Fibroblast of skin of abdomen (primary cell): Measurements from ENCODE around the gene ANO6.
"Not testable (repeated sequence)": the region's sequence is repeated elsewhere in the genome, so short reads cannot be mapped to it uniquely, and the experiment has no call there.

Experiments used
- DNase-seq: peaks from one replicate; pipeline ENCODE4 v3.0.0-alpha.2; 2013

Gene ANO6

DNA sequence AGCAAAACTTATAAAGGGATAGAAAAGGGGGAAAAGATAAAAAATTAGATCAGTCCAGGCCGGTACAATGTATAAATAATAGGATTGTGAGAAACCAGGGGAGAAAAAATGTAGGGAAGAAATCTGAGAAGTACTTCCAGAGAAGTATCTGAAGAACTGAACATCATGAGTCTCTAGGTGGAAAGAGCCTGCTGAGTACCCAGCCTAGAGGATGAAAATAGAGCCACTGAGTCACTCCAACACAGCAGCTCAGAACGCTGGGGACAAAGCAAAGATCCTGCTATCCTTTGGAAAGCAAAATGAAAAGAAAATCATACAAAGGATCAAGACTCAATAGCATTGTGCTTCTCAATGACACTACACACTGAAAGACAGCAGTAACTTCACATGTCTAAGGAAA is 138.0 kb downstream of the ANO6 start:
- no peak for DNase-seq

GRCh38 chr12:45354399-45354798 is 138.5 kb downstream of the ANO6 start:
- no peak for DNase-seq

GRCh38 chr12:45355730-45356129 is 139.8 kb downstream of the ANO6 start:
- DNase-seq, result no peak

- no peak for DNase-seq
Observed at GRCh38 chr12:45356822-45357538, 141.1 kb downstream of the ANO6 start.

- no peak for DNase-seq
Observed at GRCh38 chr12:45357539-45358417, 141.9 kb downstream of the ANO6 start.

DNA sequence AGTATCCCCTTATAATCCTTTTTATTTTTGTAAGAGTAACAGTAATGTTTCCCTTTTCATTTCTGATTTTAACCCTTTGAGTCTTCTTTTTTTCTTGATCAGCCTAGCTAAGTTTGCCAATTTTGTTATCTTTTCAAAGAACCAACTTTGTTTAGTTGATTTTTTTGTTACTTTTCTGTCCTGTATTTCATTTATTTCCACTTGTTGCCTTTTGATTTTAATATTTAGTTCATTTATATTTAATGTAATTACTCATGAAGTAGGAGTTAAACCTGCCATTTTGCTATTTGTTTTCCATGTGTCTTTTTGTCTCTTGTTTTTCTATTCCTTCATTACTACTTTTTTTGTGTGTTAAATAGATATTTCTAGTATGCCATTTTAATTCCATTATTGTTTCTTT is 146.4 kb downstream of the ANO6 start:
- no peak for DNase-seq

GRCh38 chr12:45363903-45364302 is 148.0 kb downstream of the ANO6 start:
- no peak for DNase-seq

DNA sequence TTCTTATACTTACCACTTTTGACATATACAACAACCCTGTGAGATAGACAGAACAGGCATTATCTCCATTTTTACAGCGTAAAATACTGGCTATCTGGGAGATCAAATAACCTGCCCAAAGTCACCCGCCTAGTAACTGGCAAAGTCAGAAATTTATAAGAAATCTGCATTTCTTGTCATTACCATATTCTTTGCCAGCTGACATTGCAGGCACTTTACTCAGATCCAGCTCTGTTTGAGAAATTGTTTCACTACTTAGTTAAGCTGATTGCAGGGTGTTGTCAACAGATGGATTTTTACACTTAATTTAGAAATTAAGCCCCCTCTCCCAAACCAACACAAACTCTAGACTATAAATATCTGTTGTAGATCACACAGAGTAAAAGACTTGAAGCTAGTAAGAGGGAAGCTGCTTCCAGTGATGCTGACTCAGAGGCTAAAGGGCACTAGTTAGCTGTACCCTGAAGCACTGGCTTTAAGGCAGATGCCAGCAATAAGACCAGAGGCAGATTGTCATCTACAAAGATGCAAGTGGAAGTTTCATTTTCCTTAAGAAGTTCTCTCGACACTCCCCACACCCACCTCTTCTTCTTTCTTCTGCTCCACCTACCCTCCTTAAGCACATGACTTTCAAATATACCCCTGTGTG is 153.1 kb downstream of the ANO6 start:
- peak; percentile 16 for DNase-seq

GRCh38 chr12:45377815-45378214 is 161.9 kb downstream of the ANO6 start:
- DNase-seq, result no peak

DNA sequence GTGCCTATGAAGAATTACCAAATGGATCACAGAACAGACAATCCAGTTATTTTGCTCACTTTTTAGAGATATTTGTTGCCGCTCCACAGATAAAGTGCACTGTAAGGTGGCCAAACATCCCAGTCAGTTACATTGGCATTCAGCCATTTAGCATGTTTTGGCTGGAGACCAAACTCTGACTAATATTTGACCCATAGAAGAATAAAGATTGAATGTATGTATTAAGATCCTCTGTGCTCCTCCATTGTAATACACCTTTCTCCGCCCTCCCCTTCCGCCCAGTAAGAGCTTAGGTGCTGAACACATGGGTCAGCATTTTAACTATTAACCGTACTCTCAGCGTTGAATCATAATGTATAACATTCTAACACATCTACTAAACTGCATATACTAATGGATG is 163.4 kb downstream of the ANO6 start:
- DNase-seq, result peak; percentile 45

DNA sequence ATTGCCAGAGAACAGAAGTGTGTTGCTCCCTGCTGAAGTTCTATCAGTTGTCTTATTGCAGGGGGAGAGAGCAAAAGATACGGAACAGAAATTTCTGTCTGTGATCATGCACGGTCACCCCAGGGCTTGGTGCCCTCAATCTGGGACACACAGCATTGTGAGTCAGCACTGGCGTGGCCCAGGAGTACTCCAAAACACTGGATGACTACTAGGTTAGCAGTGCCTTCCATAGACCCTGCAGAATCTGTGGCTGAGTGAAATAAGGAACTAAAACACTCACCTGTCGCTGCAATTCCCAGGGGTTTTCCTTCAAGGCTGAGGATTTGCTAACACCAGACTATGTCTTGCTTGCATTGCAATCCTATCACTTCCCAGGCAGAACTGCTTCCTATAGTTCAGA is 165.5 kb downstream of the ANO6 start:
- no peak for DNase-seq

- peak; percentile 57 for DNase-seq
Observed at GRCh38 chr12:45388545-45388944, 172.7 kb downstream of the ANO6 start.

DNA sequence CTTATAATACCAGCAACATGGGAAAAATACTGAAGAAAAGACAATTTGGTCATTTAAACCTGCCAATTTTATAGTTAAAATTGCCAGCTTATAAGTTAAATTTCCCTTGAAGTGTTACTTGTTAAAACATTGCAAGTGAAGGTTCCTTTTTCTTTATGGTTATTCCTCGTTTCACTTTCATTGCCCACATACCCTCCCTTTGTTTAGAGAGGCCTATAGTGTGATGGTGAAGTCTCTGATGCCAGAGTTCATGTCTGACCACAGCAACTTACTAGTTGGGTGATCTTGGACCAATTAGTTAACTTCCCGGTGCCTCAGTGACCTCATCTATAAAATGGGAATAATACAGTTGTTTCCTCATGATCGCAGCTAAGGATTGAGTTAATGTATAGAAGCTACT is 173.5 kb downstream of the ANO6 start:
- DNase-seq, result no peak

DNA sequence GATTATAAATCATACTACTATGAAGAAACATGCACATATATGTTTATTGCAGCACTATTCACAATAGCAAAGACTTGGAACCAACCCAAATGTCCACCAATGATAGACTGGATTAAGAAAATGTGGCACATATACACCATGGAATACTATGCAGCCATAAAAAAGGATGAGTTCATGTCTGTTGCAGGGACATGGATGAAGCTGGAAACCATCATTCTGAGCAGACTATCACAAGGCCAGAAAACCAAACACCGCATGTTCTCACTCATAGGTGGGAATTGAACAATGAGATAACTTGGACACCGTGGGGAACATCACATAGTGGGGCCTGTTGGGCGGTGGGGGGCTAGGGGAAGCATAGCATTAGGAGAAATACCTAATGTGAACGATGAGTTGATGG is 181.6 kb downstream of the ANO6 start:
- DNase-seq, result not testable (repeated sequence)

DNA sequence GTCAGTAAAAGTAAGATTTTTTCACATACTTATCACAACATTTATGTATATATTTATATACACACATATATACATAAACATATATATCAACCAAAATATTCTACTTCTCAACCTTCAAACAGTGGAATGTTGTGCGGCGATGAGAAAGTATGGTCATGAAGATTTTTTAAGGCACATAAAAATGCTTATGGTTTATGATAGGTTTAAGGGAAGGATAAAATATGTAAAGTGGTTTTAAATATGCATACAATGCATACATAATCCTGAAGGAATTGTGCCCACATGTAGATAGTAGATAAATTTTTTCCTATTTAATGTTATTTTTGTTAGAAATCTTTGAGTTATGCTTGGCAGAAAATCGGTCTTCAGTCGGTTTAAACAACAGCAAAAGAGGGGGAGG is 182.7 kb downstream of the ANO6 start:
- peak; percentile 31 for DNase-seq

DNA sequence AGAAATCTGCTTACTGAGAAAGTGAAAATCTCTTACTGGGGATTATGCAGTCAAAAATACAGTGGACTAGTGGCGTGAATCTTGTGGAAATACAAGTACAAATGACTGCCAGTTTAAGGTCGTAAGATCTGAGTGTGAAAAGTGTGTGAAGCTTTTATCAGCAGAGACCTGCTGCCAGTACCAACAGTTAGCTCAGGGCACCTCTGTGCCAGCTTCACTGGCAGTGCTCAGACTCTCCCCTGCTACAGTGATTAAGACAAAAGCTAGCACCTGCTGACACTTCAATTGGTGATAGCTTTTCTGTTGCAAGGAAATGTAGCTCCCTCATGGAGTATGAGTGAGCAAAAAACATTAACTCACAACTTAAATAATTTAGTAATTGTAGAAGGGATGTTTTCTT is 185.1 kb downstream of the ANO6 start:
- DNase-seq, result no peak

- no peak for DNase-seq
Observed at GRCh38 chr12:45402288-45402687, 186.4 kb downstream of the ANO6 start.

DNA sequence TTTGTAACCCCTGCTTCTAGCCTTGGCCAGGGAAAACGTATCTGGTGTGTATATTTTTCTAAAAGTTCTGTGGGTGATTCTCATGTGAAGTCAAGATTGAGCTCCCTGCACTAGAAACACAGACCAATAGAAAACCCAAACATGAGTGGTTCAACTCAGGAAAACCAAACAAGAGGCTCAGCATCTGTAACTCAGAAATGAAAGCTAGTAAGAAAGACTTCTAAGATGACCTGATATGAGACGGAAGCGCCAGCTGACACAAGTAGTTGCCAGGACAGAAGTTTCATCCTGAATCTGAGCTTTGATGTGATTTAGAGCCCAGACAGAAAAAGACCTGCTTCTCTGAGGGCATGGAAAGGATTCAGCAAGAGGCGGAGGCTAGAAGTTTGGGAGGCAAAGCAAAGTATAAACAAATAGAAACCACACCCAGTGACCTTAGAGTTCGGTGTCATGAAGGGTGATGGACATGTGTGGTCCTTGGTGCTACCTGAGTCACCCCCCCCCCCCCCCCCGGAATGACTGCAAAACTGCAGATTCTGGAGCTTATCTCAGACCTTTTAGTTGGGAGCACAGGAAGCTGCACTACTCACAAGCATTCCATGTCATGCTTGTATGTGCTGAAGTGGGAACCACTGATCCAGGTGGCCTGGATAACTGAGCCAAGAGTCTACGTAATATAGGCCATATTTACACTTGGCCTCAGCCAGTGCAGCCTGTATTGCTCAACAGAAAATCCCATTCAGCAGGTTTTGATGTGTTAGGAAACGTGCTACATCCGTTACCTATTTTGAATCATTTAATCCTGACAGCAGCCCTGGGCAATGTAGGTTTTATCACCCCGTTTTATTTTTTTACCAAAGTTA is 191.3 kb downstream of the ANO6 start:
- peak; percentile 6 for DNase-seq

GRCh38 chr12:45407981-45408728 is 192.3 kb downstream of the ANO6 start:
- no peak for DNase-seq

DNA sequence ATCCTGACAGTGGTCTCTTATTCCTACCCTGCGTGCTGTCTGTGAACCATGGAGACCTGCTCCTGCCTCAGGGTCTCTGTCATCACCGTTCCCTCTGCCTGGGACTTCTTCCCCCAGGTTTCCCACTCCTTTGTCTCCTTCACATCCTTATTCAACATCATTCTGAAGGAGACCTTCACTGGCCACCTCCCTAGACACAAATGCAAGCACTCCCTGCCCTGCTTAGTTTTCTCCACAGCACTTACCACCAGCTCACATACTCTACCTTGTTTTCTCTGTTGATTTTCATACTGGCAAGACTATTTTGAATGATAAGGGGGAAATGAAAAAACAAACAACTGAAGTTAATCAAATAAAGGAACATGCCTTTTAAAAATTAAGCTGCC is 192.8 kb downstream of the ANO6 start:
- DNase-seq, result no peak

DNA sequence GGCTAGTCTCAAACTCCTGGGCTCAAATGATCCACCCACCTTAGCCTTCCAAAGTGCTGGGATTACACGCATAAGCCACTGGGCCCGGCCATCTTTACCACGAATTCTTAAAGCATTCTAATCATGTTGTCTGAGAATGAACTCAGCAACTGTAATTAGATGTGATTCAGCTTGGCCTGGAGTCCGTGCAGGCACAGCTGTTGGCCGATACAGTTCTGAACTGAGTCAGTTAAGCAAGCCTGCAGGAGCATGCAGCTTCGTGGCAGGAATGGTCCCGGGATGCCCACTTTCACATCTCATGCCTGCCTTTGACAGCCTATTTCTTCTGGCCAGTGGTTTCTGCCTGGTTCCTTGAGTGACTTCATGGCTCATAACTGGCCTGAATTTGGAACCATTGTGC is 194.1 kb downstream of the ANO6 start:
- peak; percentile 82 for DNase-seq

- no peak for DNase-seq
Observed at GRCh38 chr12:45411626-45412025, 195.7 kb downstream of the ANO6 start.
